Measurements from ENCODE around the gene PPP1R3C.

The PPP1R3C gene

GRCh38 chr10:91642831-91643692 lies 10.2 kb upstream of the PPP1R3C start:
- TF ChIP-seq GATA1 (IDR thresholded peaks at IDR 0.05; ENCODE audit: low read depth, low read length) = no peak
- no peak for TF ChIP-seq POLR2A (IDR thresholded peaks at IDR 0.05; ENCODE audit: low read length)
- no peak for DNase-seq

- TF ChIP-seq POLR2A (IDR thresholded peaks at IDR 0.05; ENCODE audit: low read length) (no peak), GATA1 (IDR thresholded peaks at IDR 0.05; ENCODE audit: low read depth, low read length) (no peak)
- no peak for DNase-seq
These were observed 4.0 kb upstream of the PPP1R3C start for GRCh38 chr10:91636892-91637291.

DNA sequence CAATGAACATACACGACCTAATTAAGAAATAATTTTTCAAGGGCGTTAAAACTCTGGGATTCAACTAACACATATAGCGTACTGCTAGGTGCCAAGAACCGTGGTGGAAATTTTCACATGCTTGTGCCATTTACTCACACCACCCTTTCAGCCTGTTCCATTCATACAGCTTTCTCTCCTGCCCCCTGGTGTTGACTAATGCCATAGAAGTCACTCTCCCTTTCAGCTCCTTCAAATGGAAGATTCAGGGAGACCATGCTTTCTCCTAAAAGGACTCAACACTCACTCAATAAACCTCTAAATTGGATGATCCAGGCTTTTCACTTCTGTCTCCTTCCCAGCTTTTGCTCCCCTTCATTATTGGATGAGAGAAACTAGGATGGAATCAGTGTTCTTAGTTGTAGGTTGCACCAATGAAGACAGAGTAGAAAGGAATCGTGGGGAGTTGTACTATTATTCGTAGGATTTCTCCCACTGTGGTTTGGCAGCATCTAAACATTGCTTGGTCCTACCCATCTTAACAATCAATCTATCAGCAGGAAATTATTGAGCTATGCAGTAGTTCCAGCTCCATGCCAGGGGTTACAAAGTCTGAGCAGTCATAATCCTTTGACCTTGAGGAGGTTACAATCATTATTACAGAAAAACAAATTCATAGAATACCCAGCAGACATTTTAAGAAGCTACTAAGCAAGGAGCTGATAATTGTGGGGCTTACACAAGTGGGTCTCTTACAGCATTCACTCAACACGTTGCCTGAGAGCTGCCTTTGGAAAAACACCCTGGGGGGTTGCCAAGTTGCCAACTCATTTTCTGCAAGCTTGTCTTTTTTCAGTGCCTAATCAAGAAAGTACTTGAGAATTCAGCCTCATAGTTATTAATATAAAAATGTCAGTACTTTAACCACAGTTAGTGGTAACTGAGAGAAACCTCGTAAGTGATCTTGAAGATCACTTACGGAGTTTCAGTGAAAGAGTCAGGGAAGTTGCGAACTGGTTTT lies 2.8 kb upstream of the PPP1R3C start:
- TF ChIP-seq GATA1 (IDR thresholded peaks at IDR 0.05; ENCODE audit: low read depth, low read length) (no peak), POLR2A (IDR thresholded peaks at IDR 0.05; ENCODE audit: low read length) (no peak)
- DNase-seq = peak; percentile 51 to 71

DNA sequence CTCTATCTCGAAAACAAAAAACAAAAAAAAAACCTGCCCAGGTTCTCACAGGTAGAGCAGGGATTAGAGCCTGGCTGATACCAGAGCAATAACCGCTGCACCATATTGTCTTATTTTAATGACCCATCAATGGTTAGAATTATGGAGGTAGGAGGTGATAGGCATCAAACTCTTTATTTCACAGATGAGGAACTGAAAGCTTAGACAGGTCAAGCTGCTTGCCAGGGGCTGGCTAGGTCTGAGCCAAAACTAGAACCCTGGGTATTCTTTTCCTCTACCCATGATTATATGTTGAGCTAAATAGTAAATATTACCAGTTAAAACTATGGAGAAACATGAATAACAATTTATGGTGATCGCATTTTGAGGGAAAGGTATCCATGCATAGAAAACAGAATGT lies 2.0 kb upstream of the PPP1R3C start:
- DNase-seq = no peak
- TF ChIP-seq GATA1 (IDR thresholded peaks at IDR 0.05; ENCODE audit: low read depth, low read length) (no peak), POLR2A (IDR thresholded peaks at IDR 0.05; ENCODE audit: low read length) (no peak)

DNA sequence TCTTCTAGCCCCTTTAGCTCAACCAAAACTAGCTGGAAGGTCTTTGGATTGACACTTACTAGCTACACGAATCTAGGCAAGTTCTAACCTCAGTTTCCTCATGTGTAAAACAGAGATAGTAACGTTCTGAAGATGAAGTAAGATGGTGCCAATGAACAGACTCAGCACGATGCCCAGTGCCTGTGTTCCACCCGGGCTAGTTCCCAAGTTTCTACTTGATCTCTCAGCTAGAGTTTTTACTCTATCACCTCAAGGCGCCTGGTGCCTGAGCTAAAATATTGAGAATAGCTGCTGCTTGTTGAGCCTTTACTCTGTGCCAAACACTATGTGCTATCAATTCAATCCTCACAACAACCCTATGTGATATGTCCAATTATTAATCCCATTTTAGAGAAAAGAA lies 1.4 kb upstream of the PPP1R3C start:
- no peak for DNase-seq
- TF ChIP-seq POLR2A (IDR thresholded peaks at IDR 0.05; ENCODE audit: low read length) (no peak), GATA1 (IDR thresholded peaks at IDR 0.05; ENCODE audit: low read depth, low read length) (no peak)

- no peak for TF ChIP-seq POLR2A (IDR thresholded peaks at IDR 0.05; ENCODE audit: low read length)
- TF ChIP-seq GATA1 (IDR thresholded peaks at IDR 0.05; ENCODE audit: low read depth, low read length) = no peak
- DNase-seq = no peak
These were observed 2.2 kb downstream of the PPP1R3C start for GRCh38 chr10:91630625-91631024.

GRCh38 chr10:91629715-91630549 lies 2.9 kb downstream of the PPP1R3C start:
- TF ChIP-seq GATA1 (IDR thresholded peaks at IDR 0.05; ENCODE audit: low read depth, low read length) (no peak), POLR2A (IDR thresholded peaks at IDR 0.05; ENCODE audit: low read length) (no peak)
- DNase-seq = no peak

GRCh38 chr10:91628383-91628782 lies 4.5 kb downstream of the PPP1R3C start:
- no peak for DNase-seq
- TF ChIP-seq GATA1 (IDR thresholded peaks at IDR 0.05; ENCODE audit: low read depth, low read length) (no peak), POLR2A (IDR thresholded peaks at IDR 0.05; ENCODE audit: low read length) (no peak)

- no peak for TF ChIP-seq GATA1 (IDR thresholded peaks at IDR 0.05; ENCODE audit: low read depth, low read length)
- TF ChIP-seq POLR2A (IDR thresholded peaks at IDR 0.05; ENCODE audit: low read length) = no peak
- no peak for DNase-seq
These were observed 5.3 kb downstream of the PPP1R3C start for GRCh38 chr10:91627344-91628102.

DNA sequence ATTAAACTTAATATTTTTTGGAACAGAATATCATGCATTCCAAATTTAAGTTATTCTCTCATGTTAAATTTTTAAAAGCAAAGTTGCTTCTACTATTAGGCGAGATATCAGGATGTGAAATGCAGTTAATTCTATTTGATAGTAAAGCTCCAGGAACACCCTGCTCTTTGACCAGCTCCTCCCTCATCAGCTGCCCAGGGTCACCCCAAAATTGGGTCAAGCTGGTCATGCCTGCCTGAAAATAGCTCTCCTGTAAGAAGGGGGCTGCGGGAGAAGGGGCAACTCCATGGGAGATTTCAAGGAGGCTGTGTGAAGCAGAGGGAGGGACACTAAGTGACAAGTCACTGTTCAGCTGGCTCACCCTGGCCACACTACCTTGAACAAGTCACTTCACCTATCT lies 5.9 kb downstream of the PPP1R3C start:
- no peak for DNase-seq
- no peak for TF ChIP-seq POLR2A (IDR thresholded peaks at IDR 0.05; ENCODE audit: low read length)
- TF ChIP-seq GATA1 (IDR thresholded peaks at IDR 0.05; ENCODE audit: low read depth, low read length) = no peak

DNA sequence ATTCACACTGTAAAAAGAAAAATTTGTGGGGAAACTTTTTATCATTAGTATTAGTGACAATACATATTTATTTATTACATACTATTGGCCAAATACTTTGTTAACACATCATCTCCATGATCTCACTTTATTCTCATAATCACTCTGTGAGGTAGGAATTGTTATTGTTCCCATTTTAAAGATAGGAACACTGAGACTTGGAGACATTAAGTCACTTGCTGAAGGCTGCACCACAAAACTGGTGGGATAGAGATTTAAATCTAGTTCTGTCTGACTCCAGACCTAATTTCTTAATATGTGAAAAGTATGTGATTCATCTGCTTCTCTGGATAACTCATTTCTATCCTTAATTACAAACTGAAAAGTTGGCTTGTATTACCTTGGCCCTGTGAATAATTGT lies 8.2 kb downstream of the PPP1R3C start:
- no peak for DNase-seq
- TF ChIP-seq GATA1 (IDR thresholded peaks at IDR 0.05; ENCODE audit: low read depth, low read length) (no peak), POLR2A (IDR thresholded peaks at IDR 0.05; ENCODE audit: low read length) (no peak)

GRCh38 chr10:91622601-91623000 lies 10.3 kb downstream of the PPP1R3C start:
- no peak for DNase-seq
- TF ChIP-seq POLR2A (IDR thresholded peaks at IDR 0.05; ENCODE audit: low read length) (no peak), GATA1 (IDR thresholded peaks at IDR 0.05; ENCODE audit: low read depth, low read length) (no peak)

Data from erythroblast (primary cell).